GM12872 (cell line): ENCODE data around the gene CCDC34.

Source experiments
- CTCF ChIP-seq: IDR thresholded peaks from 3 replicates; pipeline ENCODE4 v1.5.1; 2011; ENCODE audit warnings: low read depth, mild to moderate bottlenecking, low read length, moderate library complexity; ENCODE audit not compliant: insufficient read depth

Gene CCDC34

GRCh38 chr11:27349919-27350318, 13.1 kb downstream of the CCDC34 start:
- no peak for TF ChIP-seq CTCF

- TF ChIP-seq CTCF, result no peak
Measured at GRCh38 chr11:27348340-27348873, 14.6 kb downstream of the CCDC34 start.

GRCh38 chr11:27347359-27348339, 15.4 kb downstream of the CCDC34 start:
- no peak for TF ChIP-seq CTCF

GRCh38 chr11:27339941-27340340, 23.1 kb downstream of the CCDC34 start:
- TF ChIP-seq CTCF, result no peak

GRCh38 chr11:27331981-27332380, 31.0 kb downstream of the CCDC34 start:
- TF ChIP-seq CTCF, result no peak

- no peak for TF ChIP-seq CTCF
Measured at GRCh38 chr11:27330633-27331270, 32.3 kb downstream of the CCDC34 start.
